ENCODE data around the gene ARL10. TPM values are rescaled to one million over a fixed set of nuclear protein-coding genes. Genes with fewer than 3 reads are reported as not detected.
A peak's percentile ranks its signal among the peaks of the same experiment; 100 is the strongest.

ARL10 gene
- total RNA-seq, 1 donor from 2014 or later = 4.2 TPM

GRCh38 chr5:176350416-176350815, 14.9 kb upstream of the ARL10 start:
- FAIRE-seq (no peak), DNase-seq (ENCODE audit: low read depth) (no peak)
- TF ChIP-seq CTCF (IDR thresholded peaks at IDR 0.05; ENCODE audit: insufficient read depth, low read length, severe bottlenecking) = no peak
- H3K4me3 ChIP-seq (ENCODE audit: low read depth, low read length) = no peak overlapping the region
- peaks cover 34% of the 10 kb centered on the region for H3K36me3 ChIP-seq (ENCODE audit: control insufficient read depth, insufficient read depth, low read length)
- no peaks in the 10 kb centered on the region for H3K27me3 ChIP-seq (ENCODE audit: control insufficient read depth, insufficient read depth, low read length)

- H3K4me3 ChIP-seq (ENCODE audit: low read depth, low read length) = no peak overlapping the region
- DNase-seq (ENCODE audit: low read depth) = no peak
- H3K27me3 ChIP-seq (ENCODE audit: control insufficient read depth, insufficient read depth, low read length) = no peaks in the 10 kb centered on the region
- TF ChIP-seq CTCF (IDR thresholded peaks at IDR 0.05; ENCODE audit: insufficient read depth, low read length, severe bottlenecking) = no peak
- no peak for FAIRE-seq
- H3K36me3 ChIP-seq (ENCODE audit: control insufficient read depth, insufficient read depth, low read length) = peaks cover 31% of the 10 kb centered on the region
These were observed 13.0 kb upstream of the ARL10 start for GRCh38 chr5:176352116-176352878.

GRCh38 chr5:176353533-176353932, 11.8 kb upstream of the ARL10 start:
- H3K36me3 ChIP-seq (ENCODE audit: control insufficient read depth, insufficient read depth, low read length) = peaks cover 26% of the 10 kb centered on the region
- no peaks in the 10 kb centered on the region for H3K27me3 ChIP-seq (ENCODE audit: control insufficient read depth, insufficient read depth, low read length)
- DNase-seq (ENCODE audit: low read depth) = no peak
- FAIRE-seq = no peak
- H3K4me3 ChIP-seq (ENCODE audit: low read depth, low read length) = no peak overlapping the region
- TF ChIP-seq CTCF (IDR thresholded peaks at IDR 0.05; ENCODE audit: insufficient read depth, low read length, severe bottlenecking) = no peak

- Histone ChIP-seq H3K36me3 (ENCODE audit: control insufficient read depth, insufficient read depth, low read length) (peaks cover 24% of the 10 kb centered on the region), H3K4me3 (ENCODE audit: low read depth, low read length) (no peak overlapping the region), H3K27me3 (ENCODE audit: control insufficient read depth, insufficient read depth, low read length) (no peaks in the 10 kb centered on the region)
- peak; percentile 14 for TF ChIP-seq CTCF (IDR thresholded peaks at IDR 0.05; ENCODE audit: insufficient read depth, low read length, severe bottlenecking)
- DNase-seq (ENCODE audit: low read depth) (no peak), FAIRE-seq (no peak)
These were observed 9.7 kb upstream of the ARL10 start for GRCh38 chr5:176355400-176356178.

GRCh38 chr5:176356179-176356566, 9.1 kb upstream of the ARL10 start:
- Histone ChIP-seq H3K36me3 (ENCODE audit: control insufficient read depth, insufficient read depth, low read length) (peaks cover 23% of the 10 kb centered on the region), H3K4me3 (ENCODE audit: low read depth, low read length) (no peak overlapping the region), H3K27me3 (ENCODE audit: control insufficient read depth, insufficient read depth, low read length) (no peaks in the 10 kb centered on the region)
- TF ChIP-seq CTCF (IDR thresholded peaks at IDR 0.05; ENCODE audit: insufficient read depth, low read length, severe bottlenecking) = no peak
- DNase-seq (ENCODE audit: low read depth) (no peak), FAIRE-seq (no peak)

Measured in bronchial epithelial cell (primary cell).